ENCODE measurements around the gene TENM3.
A peak's percentile ranks its signal among the peaks of the same experiment; 100 is the strongest.
"Not testable (repeated sequence)": the region's sequence is repeated elsewhere in the genome, so short reads cannot be mapped to it uniquely, and the experiment has no call there.

TENM3 gene

GRCh38 chr4:182228991-182229577 is 14.1 kb upstream of the TENM3 start:
- no peak for DNase-seq (ENCODE audit: low read depth in 2 of 2)

GRCh38 chr4:182230256-182230655 is 12.9 kb upstream of the TENM3 start:
- no peak for DNase-seq (ENCODE audit: low read depth in 2 of 2)

GRCh38 chr4:182231080-182231479 is 12.1 kb upstream of the TENM3 start:
- DNase-seq (ENCODE audit: low read depth in 2 of 2) = no peak

- DNase-seq (ENCODE audit: low read depth in 2 of 2) = no peak
Observed at GRCh38 chr4:182231496-182231895, 11.7 kb upstream of the TENM3 start.

- no peak for DNase-seq (ENCODE audit: low read depth in 2 of 2)
Observed at GRCh38 chr4:182233310-182234090, 9.7 kb upstream of the TENM3 start.

- no peak for DNase-seq (ENCODE audit: low read depth in 2 of 2)
Observed at GRCh38 chr4:182235021-182235795, 8.0 kb upstream of the TENM3 start.

GRCh38 chr4:182236186-182236585 is 7.0 kb upstream of the TENM3 start:
- DNase-seq (ENCODE audit: low read depth in 2 of 2) = no peak

GRCh38 chr4:182237010-182237409 is 6.2 kb upstream of the TENM3 start:
- DNase-seq (ENCODE audit: low read depth in 2 of 2) = not testable (repeated sequence)

GRCh38 chr4:182238355-182238931 is 4.8 kb upstream of the TENM3 start:
- DNase-seq (ENCODE audit: low read depth in 2 of 2) = no peak

GRCh38 chr4:182240161-182241130 is 2.8 kb upstream of the TENM3 start:
- DNase-seq (ENCODE audit: low read depth in 2 of 2) = peak; percentile 81 to 84

- not testable (repeated sequence) for DNase-seq (ENCODE audit: low read depth in 2 of 2)
Observed at GRCh38 chr4:182242260-182242659, 942 bp upstream of the TENM3 start.

GRCh38 chr4:182242787-182243186 is 415 bp upstream of the TENM3 start:
- no peak for DNase-seq (ENCODE audit: low read depth in 2 of 2)

- DNase-seq (ENCODE audit: low read depth in 2 of 2) = no peak
Observed at GRCh38 chr4:182245041-182245440, 1.8 kb downstream of the TENM3 start.

- peak; percentile 34 to 45 for DNase-seq (ENCODE audit: low read depth in 2 of 2)
Observed at GRCh38 chr4:182245541-182246215, 2.5 kb downstream of the TENM3 start.

- DNase-seq (ENCODE audit: low read depth in 2 of 2) = no peak
Observed at GRCh38 chr4:182246401-182247205, 3.4 kb downstream of the TENM3 start.

GRCh38 chr4:182248295-182248694 is 5.1 kb downstream of the TENM3 start:
- DNase-seq (ENCODE audit: low read depth in 2 of 2) = no peak

- no peak for DNase-seq (ENCODE audit: low read depth in 2 of 2)
Observed at GRCh38 chr4:182250446-182250845, 7.2 kb downstream of the TENM3 start.

GRCh38 chr4:182251116-182251515 is 7.9 kb downstream of the TENM3 start:
- no peak for DNase-seq (ENCODE audit: low read depth in 2 of 2)

GRCh38 chr4:182252220-182252619 is 9.0 kb downstream of the TENM3 start:
- no peak for DNase-seq (ENCODE audit: low read depth in 2 of 2)

Measured in fibroblast of skin of left quadriceps (primary cell).